ENCODE results near the gene RPS6KA3. TPM values are rescaled to one million over a fixed set of nuclear protein-coding genes. Genes with fewer than 3 reads are reported as not detected.

Gene RPS6KA3
- total and polyA plus RNA-seq, 9 of the 15 experiments (the other 6 are each of a cell fraction or from before 2014, with no cell fraction given): 10.9 to 61.9 (median 37.4) TPM

DNA sequence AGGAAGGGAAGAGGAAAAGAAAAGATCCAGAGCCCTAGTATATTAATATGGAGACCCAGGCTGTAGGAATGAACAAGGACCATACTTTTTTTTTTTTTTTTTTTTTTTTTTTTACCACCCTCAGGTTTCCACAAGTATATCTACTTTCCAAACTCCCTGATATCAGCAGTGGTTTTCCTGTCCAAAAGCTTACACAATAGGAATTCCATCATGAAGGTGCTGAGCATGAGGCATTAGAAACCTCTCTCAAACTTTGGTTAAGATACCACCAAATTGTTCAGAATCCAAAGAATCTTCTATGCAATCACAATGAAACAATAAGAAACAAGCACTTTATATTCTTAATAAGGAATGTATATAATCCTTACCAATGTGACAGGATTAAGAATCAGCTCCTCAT is 26.5 kb downstream of the RPS6KA3 start (continued):
- TF ChIP-seq CUX1 (CRISPR knock-in tag; IDR thresholded peaks at IDR 0.05): no peak
- TF ChIP-seq GMEB1 (CRISPR knock-in tag; IDR thresholded peaks at IDR 0.05): no peak
- TF ChIP-seq, protein P1, sequence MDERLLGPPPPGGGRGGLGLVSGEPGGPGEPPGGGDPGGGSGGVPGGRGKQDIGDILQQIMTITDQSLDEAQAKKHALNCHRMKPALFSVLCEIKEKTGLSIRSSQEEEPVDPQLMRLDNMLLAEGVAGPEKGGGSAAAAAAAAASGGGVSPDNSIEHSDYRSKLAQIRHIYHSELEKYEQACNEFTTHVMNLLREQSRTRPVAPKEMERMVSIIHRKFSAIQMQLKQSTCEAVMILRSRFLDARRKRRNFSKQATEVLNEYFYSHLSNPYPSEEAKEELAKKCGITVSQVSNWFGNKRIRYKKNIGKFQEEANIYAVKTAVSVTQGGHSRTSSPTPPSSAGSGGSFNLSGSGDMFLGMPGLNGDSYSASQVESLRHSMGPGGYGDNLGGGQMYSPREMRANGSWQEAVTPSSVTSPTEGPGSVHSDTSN (CRISPR knock-in tag; IDR thresholded peaks at IDR 0.05; ENCODE audit: low read depth): no peak
- TF ChIP-seq, protein P1 (tag; conservative IDR thresholded peaks at IDR 0.05; ENCODE audit: low read depth): no peak
- no peak for TF ChIP-seq SUPT5H (IDR thresholded peaks at IDR 0.05)
- TF ChIP-seq, protein P2, sequence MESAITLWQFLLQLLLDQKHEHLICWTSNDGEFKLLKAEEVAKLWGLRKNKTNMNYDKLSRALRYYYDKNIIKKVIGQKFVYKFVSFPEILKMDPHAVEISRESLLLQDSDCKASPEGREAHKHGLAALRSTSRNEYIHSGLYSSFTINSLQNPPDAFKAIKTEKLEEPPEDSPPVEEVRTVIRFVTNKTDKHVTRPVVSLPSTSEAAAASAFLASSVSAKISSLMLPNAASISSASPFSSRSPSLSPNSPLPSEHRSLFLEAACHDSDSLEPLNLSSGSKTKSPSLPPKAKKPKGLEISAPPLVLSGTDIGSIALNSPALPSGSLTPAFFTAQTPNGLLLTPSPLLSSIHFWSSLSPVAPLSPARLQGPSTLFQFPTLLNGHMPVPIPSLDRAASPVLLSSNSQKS (CRISPR knock-in tag; IDR thresholded peaks at IDR 0.05): no peak
- TF ChIP-seq RBM25 (IDR thresholded peaks at IDR 0.05; ENCODE audit: low read depth, low read length, severe bottlenecking): no peak
- TF ChIP-seq FOXJ2 (tag; IDR thresholded peaks at IDR 0.05): no peak
- TF ChIP-seq ELK1 (CRISPR knock-in tag; IDR thresholded peaks at IDR 0.05): no peak
